ENCODE measurements around the gene PPP3CA. TPM values are rescaled to one million over a fixed set of nuclear protein-coding genes. Genes with fewer than 3 reads are reported as not detected.

PPP3CA gene
- total and polyA plus RNA-seq, 2 of the 8 experiments (the other 6 are each of a cell fraction or from before 2014, with no cell fraction given): 7.9 to 35.0 TPM

DNA sequence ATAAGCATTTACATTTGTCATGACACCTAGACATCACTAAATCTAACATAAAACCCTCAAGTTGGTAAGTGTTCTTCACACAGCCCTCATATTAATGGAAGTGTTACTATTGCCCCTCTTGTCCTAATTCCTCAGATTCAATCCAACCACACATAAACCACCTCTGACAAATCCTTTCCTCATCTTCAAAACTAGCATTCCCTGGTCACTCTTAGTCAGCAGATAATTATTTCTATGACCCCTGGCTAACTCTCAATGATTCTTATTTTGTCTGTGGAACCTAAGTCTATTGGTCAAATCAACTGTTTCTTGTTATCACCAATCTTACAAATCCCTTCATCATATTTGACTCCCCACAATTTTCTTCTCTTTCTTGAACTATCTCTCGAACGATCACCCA lies 168.6 kb downstream of the PPP3CA start:
- H3K9ac ChIP-seq (replicated peaks in 1 of 4; ENCODE audit: extremely low read depth in 1 of 4, low read depth in 3 of 4, low read length in 3 of 4): no peak overlapping the region
- no peak overlapping the region for H2BK12ac ChIP-seq (ENCODE audit: low read depth, low read length)
- H3K27ac ChIP-seq (ENCODE audit: low read depth, low read length): no peak overlapping the region
- no peak overlapping the region for H3K18ac ChIP-seq (ENCODE audit: extremely low read depth, low read length)
- H3K23me2 ChIP-seq (ENCODE audit: low read depth, low read length): no peaks in the 10 kb centered on the region
- no peak for TF ChIP-seq CREB1 (IDR thresholded peaks at IDR 0.05)
- TF ChIP-seq, protein P1, sequence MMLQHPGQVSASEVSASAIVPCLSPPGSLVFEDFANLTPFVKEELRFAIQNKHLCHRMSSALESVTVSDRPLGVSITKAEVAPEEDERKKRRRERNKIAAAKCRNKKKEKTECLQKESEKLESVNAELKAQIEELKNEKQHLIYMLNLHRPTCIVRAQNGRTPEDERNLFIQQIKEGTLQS (IDR thresholded peaks at IDR 0.05; ENCODE audit: insufficient read depth, low read depth, low read length): no peak
- TF ChIP-seq POLR2AphosphoS5 (IDR thresholded peaks at IDR 0.05; ENCODE audit: low read depth, low read length): no peak
- TF ChIP-seq POU5F1 (IDR thresholded peaks at IDR 0.05; ENCODE audit: low read depth, low read length): no peak
- TF ChIP-seq JUN (IDR thresholded peaks at IDR 0.05; ENCODE audit: low read depth, low read length): no peak
- TF ChIP-seq SUZ12 (IDR thresholded peaks at IDR 0.05; ENCODE audit: low read length): no peak
- no peak for TF ChIP-seq EZH2 (IDR thresholded peaks at IDR 0.05; ENCODE audit: low read depth, low read length, severe bottlenecking)
- no peak for TF ChIP-seq SAP30 (IDR thresholded peaks at IDR 0.05; ENCODE audit: insufficient read depth, insufficient replicate concordance, low read length)
- TF ChIP-seq CHD2 (IDR thresholded peaks at IDR 0.05; ENCODE audit: low read length): no peak
- TF ChIP-seq KDM4A (IDR thresholded peaks at IDR 0.05; ENCODE audit: low read depth, low read length, severe bottlenecking): no peak
- TF ChIP-seq EGR1 (IDR thresholded peaks at IDR 0.05; ENCODE audit: borderline replicate concordance, low read depth, low read length): no peak
- no peak for TF ChIP-seq HDAC6 (IDR thresholded peaks at IDR 0.05; ENCODE audit: low read depth, low read length)
- no peak for TF ChIP-seq BCL11A (IDR thresholded peaks at IDR 0.05; ENCODE audit: low read depth in 2 of 2, low read length in 2 of 2)
- no peak for DNase-seq (ENCODE audit: low read depth in 1 of 2, low spot score in 2 of 2)
- H3K79me2 ChIP-seq (ENCODE audit: control insufficient read depth in 1 of 2, insufficient read depth in 2 of 2, low read length in 2 of 2): no peaks in the 10 kb centered on the region
- no peak overlapping the region for H2BK120ac ChIP-seq (replicated peaks; ENCODE audit: low read depth, low read length)
- no peak overlapping the region for H3K56ac ChIP-seq (replicated peaks; ENCODE audit: insufficient read length, low read depth, low read length)
- no peak overlapping the region for H4K8ac ChIP-seq (ENCODE audit: extremely low read depth, insufficient read depth, low read length)
- peaks cover 4 to 11% of the 10 kb centered on the region in 2 experiments for H3K9me3 ChIP-seq (ENCODE audit: insufficient read depth in 2 of 2, low read depth in 1 of 2, low read length in 1 of 2)
- no peak overlapping the region for H4K5ac ChIP-seq (ENCODE audit: insufficient read length, low read depth, low read length)
- peaks cover 0 to 10% (median 0%) of the 10 kb centered on the region in 4 experiments; a peak in 2 of 8 replicates for H3K36me3 ChIP-seq (ENCODE audit: control insufficient read depth in 2 of 4, insufficient read depth in 4 of 4, low read length in 3 of 4)
- ChIA-PET POLR2A (ENCODE audit: partially characterized antibody) (no interaction called here), CTCF (ENCODE audit: partially characterized antibody) (no interaction called here)
- no peak overlapping the region for H2BK5ac ChIP-seq (ENCODE audit: low read depth, low read length)
- no peaks in the 10 kb centered on the region for H3K79me1 ChIP-seq (ENCODE audit: low read depth, low read length)
- H3K4me1 ChIP-seq (replicated peaks in 1 of 4; ENCODE audit: control insufficient read depth in 3 of 4, insufficient read depth in 4 of 4, low read length in 3 of 4): peaks cover 0 to 2% (median under 1%) of the 10 kb centered on the region in 4 experiments; a peak in 1 of 7 replicates
- WGBS, 2 experiments (ENCODE audit: extremely low coverage in 1 of 2, insufficient coverage in 1 of 2, insufficient read length in 1 of 2, insufficient replicate concordance in 2 of 2, low coverage in 1 of 2, low lambda C conversion rate in 2 of 2, missing lambda C conversion rate in 1 of 2): 100% methylated on average over 2 of the region's 2 CpGs
- FAIRE-seq: no peak
- no peak overlapping the region for H3K4ac ChIP-seq (replicated peaks; ENCODE audit: insufficient read length, low read depth, low read length)
- H4K20me1 ChIP-seq (replicated peaks in 1 of 2; ENCODE audit: control insufficient read depth in 1 of 2, insufficient read depth in 2 of 2, low read length in 2 of 2): no peaks in the 10 kb centered on the region
- H2AK5ac ChIP-seq (ENCODE audit: low read depth, low read length): no peak overlapping the region
- no peak overlapping the region for H3K23ac ChIP-seq (ENCODE audit: insufficient read length)
- no peak overlapping the region for H3K4me3 ChIP-seq (ENCODE audit: extremely low read depth in 1 of 4, insufficient read depth in 2 of 4, low read depth in 3 of 4, low read length in 4 of 4)
- no peak overlapping the region for H4K91ac ChIP-seq (replicated peaks; ENCODE audit: insufficient read length, low read length)
- H3K27me3 ChIP-seq (replicated peaks in 1 of 4; ENCODE audit: control insufficient read depth in 3 of 4, extremely low read depth in 1 of 4, insufficient read depth in 3 of 4, low read length in 3 of 4): no peaks in the 10 kb centered on the region
- no peak overlapping the region for H3K14ac ChIP-seq (ENCODE audit: insufficient read length)
- H2BK15ac ChIP-seq (ENCODE audit: low read length): no peak overlapping the region
- no peak overlapping the region for H2AFZ ChIP-seq (ENCODE audit: low read length)
- no peak overlapping the region for H2BK20ac ChIP-seq (ENCODE audit: low read length)
- no peak overlapping the region for H3K4me2 ChIP-seq (ENCODE audit: insufficient read depth in 1 of 2, low read depth in 2 of 2, low read length in 2 of 2)

Measured in H1 (cell line).